ENCODE results near the gene IL22RA2. TPM values are rescaled to one million over a fixed set of nuclear protein-coding genes. Genes with fewer than 3 reads are reported as not detected.
"Not testable (repeated sequence)": the region's sequence is repeated elsewhere in the genome, so short reads cannot be mapped to it uniquely, and the experiment has no call there.

IL22RA2 gene
- total RNA-seq, 4 donors from 2014 or later = not detected

DNA sequence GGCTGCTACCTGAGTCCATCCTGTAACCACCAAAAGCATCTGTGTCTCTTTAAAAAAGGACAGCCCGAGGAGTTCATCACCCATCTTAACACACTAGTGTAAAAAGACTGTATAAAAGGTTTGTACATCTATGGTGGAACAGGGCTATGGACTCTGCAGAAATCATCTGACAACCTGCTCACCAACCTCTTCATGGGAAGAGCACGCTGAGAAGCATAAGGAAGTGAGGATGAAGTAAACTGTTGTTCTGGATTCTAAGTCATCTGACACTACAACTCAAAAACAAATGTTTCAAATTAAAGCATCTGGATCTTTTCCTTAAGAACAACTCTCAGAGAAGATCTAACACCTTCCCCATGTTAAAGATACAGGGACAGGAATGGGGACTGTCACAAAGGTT, 40.4 kb upstream of the IL22RA2 start:
- TF ChIP-seq POLR2A (IDR thresholded peaks at IDR 0.05) = no peak
- peak overlapping the region in 1 of 4 donors; percentile 18 for H3K4me3 ChIP-seq
- peak overlapping the region in 2 of 4 donors; percentile 62 to 65 for H3K27ac ChIP-seq
- peaks cover 0 to 91% (median 41%) of the 10 kb centered on the region in 4 donors for H3K4me1 ChIP-seq
- DNase-seq (ENCODE audit: low spot score in 2 of 2) = no peak
- no peaks in the 10 kb centered on the region for H3K27me3 ChIP-seq
- no peaks in the 10 kb centered on the region for H3K9me3 ChIP-seq
- WGBS, 2 donors = 67 to 75% methylated on average over 2 of the region's 2 CpGs
- H3K36me3 ChIP-seq = peaks cover 0 to 12% (median 0%) of the 10 kb centered on the region in 3 donors

GRCh38 chr6:137213331-137213740, 39.9 kb upstream of the IL22RA2 start:
- TF ChIP-seq EP300 (IDR thresholded peaks at IDR 0.05) = no peak
- TF ChIP-seq, protein P1, sequence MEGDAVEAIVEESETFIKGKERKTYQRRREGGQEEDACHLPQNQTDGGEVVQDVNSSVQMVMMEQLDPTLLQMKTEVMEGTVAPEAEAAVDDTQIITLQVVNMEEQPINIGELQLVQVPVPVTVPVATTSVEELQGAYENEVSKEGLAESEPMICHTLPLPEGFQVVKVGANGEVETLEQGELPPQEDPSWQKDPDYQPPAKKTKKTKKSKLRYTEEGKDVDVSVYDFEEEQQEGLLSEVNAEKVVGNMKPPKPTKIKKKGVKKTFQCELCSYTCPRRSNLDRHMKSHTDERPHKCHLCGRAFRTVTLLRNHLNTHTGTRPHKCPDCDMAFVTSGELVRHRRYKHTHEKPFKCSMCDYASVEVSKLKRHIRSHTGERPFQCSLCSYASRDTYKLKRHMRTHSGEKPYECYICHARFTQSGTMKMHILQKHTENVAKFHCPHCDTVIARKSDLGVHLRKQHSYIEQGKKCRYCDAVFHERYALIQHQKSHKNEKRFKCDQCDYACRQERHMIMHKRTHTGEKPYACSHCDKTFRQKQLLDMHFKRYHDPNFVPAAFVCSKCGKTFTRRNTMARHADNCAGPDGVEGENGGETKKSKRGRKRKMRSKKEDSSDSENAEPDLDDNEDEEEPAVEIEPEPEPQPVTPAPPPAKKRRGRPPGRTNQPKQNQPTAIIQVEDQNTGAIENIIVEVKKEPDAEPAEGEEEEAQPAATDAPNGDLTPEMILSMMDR (IDR thresholded peaks at IDR 0.05) = no peak
- no peak for TF ChIP-seq POLR2A (IDR thresholded peaks at IDR 0.05)
- no peaks in the 10 kb centered on the region for H3K27me3 ChIP-seq
- no peak for DNase-seq (ENCODE audit: low spot score in 2 of 2)
- WGBS, 2 donors = 41 to 50% methylated on average over 4 of the region's 4 CpGs
- peak overlapping the region in 1 of 4 donors; percentile 18 for H3K4me3 ChIP-seq
- peaks cover 0 to 17% (median 0%) of the 10 kb centered on the region in 3 donors for H3K36me3 ChIP-seq
- H3K9me3 ChIP-seq = peaks cover 0 to 4% (median 0%) of the 10 kb centered on the region in 4 donors
- peak overlapping the region in 2 of 4 donors; percentile 62 to 65 for H3K27ac ChIP-seq
- H3K4me1 ChIP-seq = peaks cover 0 to 94% (median 41%) of the 10 kb centered on the region in 4 donors

GRCh38 chr6:137211910-137212309, 38.5 kb upstream of the IL22RA2 start:
- no peaks in the 10 kb centered on the region for H3K27me3 ChIP-seq
- WGBS, 2 donors = 95 to 96% methylated on average over 3 of the region's 3 CpGs
- TF ChIP-seq, protein P1 (IDR thresholded peaks at IDR 0.05) = no peak
- TF ChIP-seq EP300 (IDR thresholded peaks at IDR 0.05) (no peak), POLR2A (IDR thresholded peaks at IDR 0.05) (no peak)
- H3K9me3 ChIP-seq = peaks cover 0 to 8% (median 0%) of the 10 kb centered on the region in 4 donors
- peak overlapping the region in 2 of 4 donors; percentile 13 to 62 for H3K27ac ChIP-seq
- no peak overlapping the region for H3K4me3 ChIP-seq
- DNase-seq (ENCODE audit: low spot score in 2 of 2) = no peak
- H3K36me3 ChIP-seq = peaks cover 0 to 26% (median 0%) of the 10 kb centered on the region in 3 donors
- H3K4me1 ChIP-seq = peaks cover 0 to 85% (median 41%) of the 10 kb centered on the region in 4 donors

GRCh38 chr6:137210903-137211302, 37.5 kb upstream of the IL22RA2 start:
- Histone ChIP-seq H3K4me1 (peaks cover 0 to 85% (median 44%) of the 10 kb centered on the region in 4 donors), H3K36me3 (peaks cover 0 to 27% (median 0%) of the 10 kb centered on the region in 3 donors), H3K9me3 (peaks cover 0 to 8% (median 0%) of the 10 kb centered on the region in 4 donors), H3K27ac (no peak overlapping the region), H3K4me3 (no peak overlapping the region), H3K27me3 (no peaks in the 10 kb centered on the region)
- peak in 1 of 2 donors; percentile 62 for TF ChIP-seq EP300 (IDR thresholded peaks at IDR 0.05)
- no peak for TF ChIP-seq POLR2A (IDR thresholded peaks at IDR 0.05)
- TF ChIP-seq, protein P1 (IDR thresholded peaks at IDR 0.05) = no peak
- peak in 1 of 2 donors; percentile 45 for DNase-seq (ENCODE audit: low spot score in 2 of 2)

- Histone ChIP-seq H3K4me3 (no peak overlapping the region), H3K4me1 (peaks cover 0 to 74% (median 28%) of the 10 kb centered on the region in 4 donors), H3K27me3 (no peaks in the 10 kb centered on the region), H3K27ac (no peak overlapping the region), H3K36me3 (peaks cover 2 to 53% (median 3%) of the 10 kb centered on the region in 3 donors), H3K9me3 (peaks cover 0 to 8% (median 0%) of the 10 kb centered on the region in 4 donors)
- TF ChIP-seq EP300 (IDR thresholded peaks at IDR 0.05) = no peak
- TF ChIP-seq, protein P1 (IDR thresholded peaks at IDR 0.05) = no peak
- no peak for TF ChIP-seq POLR2A (IDR thresholded peaks at IDR 0.05)
- no peak for DNase-seq (ENCODE audit: low spot score in 2 of 2)
- 92 to 95% methylated on average over 7 of the region's 7 CpGs for WGBS, 2 donors
Measured at GRCh38 chr6:137208279-137208678, 34.8 kb upstream of the IL22RA2 start.

- H3K9me3 ChIP-seq; DNase-seq (ENCODE audit: low spot score in 2 of 2); H3K27me3 ChIP-seq; H3K4me3 ChIP-seq; H3K27ac ChIP-seq: not testable (repeated sequence)
- H3K4me1 ChIP-seq = peaks cover 0 to 66% (median 23%) of the 10 kb centered on the region in 4 donors
- WGBS, 2 donors = 89 to 91% methylated on average over 3 of the region's 3 CpGs
- peaks cover 2 to 61% (median 7%) of the 10 kb centered on the region in 3 donors for H3K36me3 ChIP-seq
Measured at GRCh38 chr6:137207457-137207856, 34.0 kb upstream of the IL22RA2 start.

Measured in tibial nerve (tissue), 4 donors.